ENCODE measurements around the gene ADGRV1. TPM values are rescaled to one million over a fixed set of nuclear protein-coding genes. Genes with fewer than 3 reads are reported as not detected.

The ADGRV1 gene
- total RNA-seq, 2 experiments from 2014 or later: not detected

GRCh38 chr5:91103353-91104061, 544.9 kb downstream of the ADGRV1 start:
- POLR2A ChIA-PET: interaction anchor here (0.6 kb wide), 2 partner anchors 13 to 295 kb away, joined by 3 read pairs; no protein-coding TSS in a partner anchor
- no peaks in the 10 kb centered on the region for H3K4me1 ChIP-seq (ENCODE audit: insufficient read depth, low read length, poor library complexity, severe bottlenecking)
- no peaks in the 10 kb centered on the region for H3K9me2 ChIP-seq (ENCODE audit: insufficient read depth, low read length)
- TF ChIP-seq CTCF (conservative IDR thresholded peaks at IDR 0.05; ENCODE audit: low read length): no peak
- no peak for TF ChIP-seq EZH2phosphoT487 (IDR thresholded peaks at IDR 0.05; ENCODE audit: borderline replicate concordance, low read depth, low read length)
- H3K4me3 ChIP-seq (ENCODE audit: low read depth, low read length, poor library complexity, severe bottlenecking): no peak overlapping the region
- H4K20me1 ChIP-seq (ENCODE audit: insufficient read depth, low read length): no peaks in the 10 kb centered on the region
- H3K9me3 ChIP-seq (ENCODE audit: low read length): no peaks in the 10 kb centered on the region
- CTCF ChIA-PET (ENCODE audit: unreplicated experiment): no interaction called here
- no peak overlapping the region for H3K4me2 ChIP-seq (ENCODE audit: low read length)
- no peaks in the 10 kb centered on the region for H3K36me3 ChIP-seq (ENCODE audit: insufficient read depth, low read length)
- intact Hi-C loops (cut with micrococcal nuclease; ENCODE audit: unreplicated experiment): loop anchor here (5.0 kb wide), 1 partner anchor 124 kb away; no protein-coding TSS in a partner anchor
- no peaks in the 10 kb centered on the region for H3K79me2 ChIP-seq (ENCODE audit: insufficient read depth, low read depth, low read length)
- no peak overlapping the region for H3K27ac ChIP-seq (ENCODE audit: low read depth, low read length, poor library complexity, severe bottlenecking)
- DNase-seq (ENCODE audit: low spot score): no peak
- no TSS peak for BruUV-seq (replicated peaks)
- no peak overlapping the region for H2AFZ ChIP-seq (ENCODE audit: low read length)

- no peak overlapping the region for H3K27ac ChIP-seq (ENCODE audit: low read depth, low read length, poor library complexity, severe bottlenecking)
- H3K4me2 ChIP-seq (ENCODE audit: low read length): no peak overlapping the region
- no peak overlapping the region for H2AFZ ChIP-seq (ENCODE audit: low read length)
- no peaks in the 10 kb centered on the region for H3K9me3 ChIP-seq (ENCODE audit: low read length)
- H3K79me2 ChIP-seq (ENCODE audit: insufficient read depth, low read depth, low read length): no peaks in the 10 kb centered on the region
- ChIA-PET CTCF (ENCODE audit: unreplicated experiment) (no interaction called here), POLR2A (no interaction called here)
- TF ChIP-seq EZH2phosphoT487 (IDR thresholded peaks at IDR 0.05; ENCODE audit: borderline replicate concordance, low read depth, low read length) (no peak), CTCF (conservative IDR thresholded peaks at IDR 0.05; ENCODE audit: low read length) (no peak)
- H3K4me1 ChIP-seq (ENCODE audit: insufficient read depth, low read length, poor library complexity, severe bottlenecking): no peaks in the 10 kb centered on the region
- no TSS peak for BruUV-seq (replicated peaks)
- no peaks in the 10 kb centered on the region for H3K9me2 ChIP-seq (ENCODE audit: insufficient read depth, low read length)
- intact Hi-C loops (cut with micrococcal nuclease; ENCODE audit: unreplicated experiment): loop anchor here (5.0 kb wide), 1 partner anchor 123 kb away; no protein-coding TSS in a partner anchor
- H3K36me3 ChIP-seq (ENCODE audit: insufficient read depth, low read length): no peaks in the 10 kb centered on the region
- DNase-seq (ENCODE audit: low spot score): no peak
- no peak overlapping the region for H3K4me3 ChIP-seq (ENCODE audit: low read depth, low read length, poor library complexity, severe bottlenecking)
- no peaks in the 10 kb centered on the region for H4K20me1 ChIP-seq (ENCODE audit: insufficient read depth, low read length)
Measured at GRCh38 chr5:91104062-91104448, 545.5 kb downstream of the ADGRV1 start.

GRCh38 chr5:91106842-91107511, 548.4 kb downstream of the ADGRV1 start:
- Histone ChIP-seq H3K4me2 (ENCODE audit: low read length) (no peak overlapping the region), H3K36me3 (ENCODE audit: insufficient read depth, low read length) (no peaks in the 10 kb centered on the region), H3K79me2 (ENCODE audit: insufficient read depth, low read depth, low read length) (no peaks in the 10 kb centered on the region), H4K20me1 (ENCODE audit: insufficient read depth, low read length) (no peaks in the 10 kb centered on the region), H3K4me1 (ENCODE audit: insufficient read depth, low read length, poor library complexity, severe bottlenecking) (no peaks in the 10 kb centered on the region), H3K9me3 (ENCODE audit: low read length) (no peaks in the 10 kb centered on the region), H3K9me2 (ENCODE audit: insufficient read depth, low read length) (no peaks in the 10 kb centered on the region), H2AFZ (ENCODE audit: low read length) (no peak overlapping the region), H3K27ac (ENCODE audit: low read depth, low read length, poor library complexity, severe bottlenecking) (no peak overlapping the region), H3K4me3 (ENCODE audit: low read depth, low read length, poor library complexity, severe bottlenecking) (no peak overlapping the region)
- no TSS peak for BruUV-seq (replicated peaks)
- CTCF ChIA-PET (ENCODE audit: unreplicated experiment): no interaction called here
- POLR2A ChIA-PET: interaction anchor here (0.9 to 1.1 kb wide), 2 partner anchors 13 to 57 kb away, joined by 3 read pairs; no protein-coding TSS in a partner anchor
- TF ChIP-seq EZH2phosphoT487 (IDR thresholded peaks at IDR 0.05; ENCODE audit: borderline replicate concordance, low read depth, low read length) (no peak), CTCF (conservative IDR thresholded peaks at IDR 0.05; ENCODE audit: low read length) (no peak)
- DNase-seq (ENCODE audit: low spot score): no peak
- intact Hi-C loops (cut with micrococcal nuclease; ENCODE audit: unreplicated experiment): no loop called here
